ENCODE measurements around the gene TRIM65. TPM values are rescaled to one million over a fixed set of nuclear protein-coding genes. Genes with fewer than 3 reads are reported as not detected.

TRIM65 gene
- total and polyA plus RNA-seq, 2 of the 13 experiments (the other 11 are each of a cell fraction or from before 2014, with no cell fraction given) = 10.3 to 22.4 TPM

DNA sequence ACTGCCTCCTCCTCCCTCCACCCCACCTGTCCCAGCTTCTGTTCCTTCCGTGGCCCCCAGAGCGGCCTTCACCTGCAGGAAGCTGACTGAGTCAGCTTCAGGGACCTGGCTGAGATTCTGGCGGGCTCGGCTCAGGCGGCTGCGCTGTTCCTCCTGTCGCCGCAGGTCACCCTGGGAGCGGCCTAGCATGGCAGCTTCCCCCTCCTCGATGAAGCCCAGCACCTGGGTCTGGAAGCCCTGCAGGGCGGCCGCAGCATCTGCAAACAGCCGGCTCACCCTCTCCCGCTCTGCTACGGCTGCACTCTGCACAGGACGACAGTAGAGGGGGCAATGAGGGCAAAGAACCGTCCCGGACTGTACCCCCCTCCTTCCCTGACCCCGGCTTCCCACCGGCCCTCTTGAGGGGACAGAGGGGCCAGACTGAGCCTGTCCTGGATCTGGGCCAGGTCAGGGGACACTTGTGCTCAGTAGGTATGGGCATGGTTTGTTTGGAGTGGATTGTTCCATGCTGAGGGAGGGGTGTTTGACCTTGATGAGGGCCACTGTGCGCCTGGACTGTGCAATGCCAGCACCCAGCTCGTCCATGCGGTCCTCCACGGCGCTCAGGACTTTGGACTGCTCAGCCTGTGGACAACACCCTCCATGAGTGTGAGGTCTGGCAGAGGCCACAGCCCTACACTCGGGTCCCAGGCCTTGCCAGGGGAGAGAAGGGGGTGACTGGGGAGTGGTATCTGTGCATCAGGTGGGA, 20.4 kb downstream of the TRIM65 start (continued):
- TF ChIP-seq, protein P1, sequence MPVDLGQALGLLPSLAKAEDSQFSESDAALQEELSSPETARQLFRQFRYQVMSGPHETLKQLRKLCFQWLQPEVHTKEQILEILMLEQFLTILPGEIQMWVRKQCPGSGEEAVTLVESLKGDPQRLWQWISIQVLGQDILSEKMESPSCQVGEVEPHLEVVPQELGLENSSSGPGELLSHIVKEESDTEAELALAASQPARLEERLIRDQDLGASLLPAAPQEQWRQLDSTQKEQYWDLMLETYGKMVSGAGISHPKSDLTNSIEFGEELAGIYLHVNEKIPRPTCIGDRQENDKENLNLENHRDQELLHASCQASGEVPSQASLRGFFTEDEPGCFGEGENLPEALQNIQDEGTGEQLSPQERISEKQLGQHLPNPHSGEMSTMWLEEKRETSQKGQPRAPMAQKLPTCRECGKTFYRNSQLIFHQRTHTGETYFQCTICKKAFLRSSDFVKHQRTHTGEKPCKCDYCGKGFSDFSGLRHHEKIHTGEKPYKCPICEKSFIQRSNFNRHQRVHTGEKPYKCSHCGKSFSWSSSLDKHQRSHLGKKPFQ (CRISPR knock-in tag; IDR thresholded peaks at IDR 0.05; ENCODE audit: insufficient replicate concordance) = peak; percentile 97
- no peak; the same call in 1 of the 2 replicates for TF ChIP-seq ZFP82 (CRISPR knock-in tag; IDR thresholded peaks at IDR 0.05; ENCODE audit: borderline replicate concordance)
- peak; percentile 69; the same call in 1 of the 2 replicates for TF ChIP-seq CBFB (CRISPR knock-in tag; IDR thresholded peaks at IDR 0.05)
- TF ChIP-seq, protein P2, sequence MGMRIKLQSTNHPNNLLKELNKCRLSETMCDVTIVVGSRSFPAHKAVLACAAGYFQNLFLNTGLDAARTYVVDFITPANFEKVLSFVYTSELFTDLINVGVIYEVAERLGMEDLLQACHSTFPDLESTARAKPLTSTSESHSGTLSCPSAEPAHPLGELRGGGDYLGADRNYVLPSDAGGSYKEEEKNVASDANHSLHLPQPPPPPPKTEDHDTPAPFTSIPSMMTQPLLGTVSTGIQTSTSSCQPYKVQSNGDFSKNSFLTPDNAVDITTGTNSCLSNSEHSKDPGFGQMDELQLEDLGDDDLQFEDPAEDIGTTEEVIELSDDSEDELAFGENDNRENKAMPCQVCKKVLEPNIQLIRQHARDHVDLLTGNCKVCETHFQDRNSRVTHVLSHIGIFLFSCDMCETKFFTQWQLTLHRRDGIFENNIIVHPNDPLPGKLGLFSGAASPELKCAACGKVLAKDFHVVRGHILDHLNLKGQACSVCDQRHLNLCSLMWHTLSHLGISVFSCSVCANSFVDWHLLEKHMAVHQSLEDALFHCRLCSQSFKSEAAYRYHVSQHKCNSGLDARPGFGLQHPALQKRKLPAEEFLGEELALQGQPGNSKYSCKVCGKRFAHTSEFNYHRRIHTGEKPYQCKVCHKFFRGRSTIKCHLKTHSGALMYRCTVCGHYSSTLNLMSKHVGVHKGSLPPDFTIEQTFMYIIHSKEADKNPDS (CRISPR knock-in tag; IDR thresholded peaks at IDR 0.05) = peak; percentile 96
- TF ChIP-seq ZNF674 (CRISPR knock-in tag; IDR thresholded peaks at IDR 0.05; ENCODE audit: low read depth) = peak; percentile 75
- peak; percentile 86 for TF ChIP-seq NCOA2 (CRISPR knock-in tag; IDR thresholded peaks at IDR 0.05)
- TF ChIP-seq MIER2 (CRISPR knock-in tag; IDR thresholded peaks at IDR 0.05) = no peak
- peak; percentile 99 for TF ChIP-seq DMAP1 (CRISPR knock-in tag; IDR thresholded peaks at IDR 0.05)
- TF ChIP-seq YY1 (IDR thresholded peaks at IDR 0.05; ENCODE audit: insufficient read depth, insufficient replicate concordance, low read depth, low read length) = peak; percentile 84
- TF ChIP-seq ATF7-NPFF (CRISPR knock-in tag; IDR thresholded peaks at IDR 0.05; ENCODE audit: low read depth) = peak; percentile 85
- TF ChIP-seq SUZ12 (IDR thresholded peaks at IDR 0.05; ENCODE audit: low read depth, low read length) = no peak
- peak; percentile 93 for TF ChIP-seq HDAC2 (CRISPR knock-in tag; IDR thresholded peaks at IDR 0.05)
- peak; percentile 97 for TF ChIP-seq MEF2D (CRISPR knock-in tag; IDR thresholded peaks at IDR 0.05)
- TF ChIP-seq TGIF2 (CRISPR knock-in tag; IDR thresholded peaks at IDR 0.05) = peak; percentile 95
- peak; percentile 57 for TF ChIP-seq ELF3 (CRISPR knock-in tag; IDR thresholded peaks at IDR 0.05)
- TF ChIP-seq ZNF235 (CRISPR knock-in tag; IDR thresholded peaks at IDR 0.05; ENCODE audit: borderline replicate concordance) = peak; percentile 71; the same call in 1 of the 2 replicates
- TF ChIP-seq ZNF781 (CRISPR knock-in tag; IDR thresholded peaks at IDR 0.05; ENCODE audit: borderline replicate concordance, not compliant biosample characterization) = no peak
- TF ChIP-seq ZNF317 (CRISPR knock-in tag; IDR thresholded peaks at IDR 0.05) = peak; percentile 91
- no peak for TF ChIP-seq MAFG (CRISPR knock-in tag; IDR thresholded peaks at IDR 0.05)
- TF ChIP-seq SMAD1 (CRISPR knock-in tag; IDR thresholded peaks at IDR 0.05; ENCODE audit: borderline replicate concordance, low read depth) = peak; percentile 76; the same call in 1 of the 2 replicates
- TF ChIP-seq FOXC1 (CRISPR knock-in tag; IDR thresholded peaks at IDR 0.05; ENCODE audit: borderline replicate concordance) = peak; percentile 98
- peak; percentile 99 for TF ChIP-seq ZNF746 (CRISPR knock-in tag; IDR thresholded peaks at IDR 0.05)
- TF ChIP-seq, protein P3, sequence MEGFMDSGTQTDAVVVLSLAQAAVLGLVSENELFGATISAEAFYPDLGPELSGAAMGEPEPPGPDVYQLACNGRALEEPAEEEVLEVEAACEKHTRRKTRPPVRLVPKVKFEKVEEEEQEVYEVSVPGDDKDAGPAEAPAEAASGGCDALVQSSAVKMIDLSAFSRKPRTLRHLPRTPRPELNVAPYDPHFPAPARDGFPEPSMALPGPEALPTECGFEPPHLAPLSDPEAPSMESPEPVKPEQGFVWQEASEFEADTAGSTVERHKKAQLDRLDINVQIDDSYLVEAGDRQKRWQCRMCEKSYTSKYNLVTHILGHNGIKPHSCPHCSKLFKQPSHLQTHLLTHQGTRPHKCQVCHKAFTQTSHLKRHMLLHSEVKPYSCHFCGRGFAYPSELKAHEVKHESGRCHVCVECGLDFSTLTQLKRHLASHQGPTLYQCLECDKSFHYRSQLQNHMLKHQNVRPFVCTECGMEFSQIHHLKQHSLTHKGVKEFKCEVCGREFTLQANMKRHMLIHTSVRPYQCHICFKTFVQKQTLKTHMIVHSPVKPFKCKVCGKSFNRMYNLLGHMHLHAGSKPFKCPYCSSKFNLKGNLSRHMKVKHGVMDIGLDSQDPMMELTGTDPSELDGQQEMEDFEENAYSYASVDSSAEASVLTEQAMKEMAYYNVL (CRISPR knock-in tag; IDR thresholded peaks at IDR 0.05; ENCODE audit: borderline replicate concordance) = no peak
- TF ChIP-seq ZNF160 (CRISPR knock-in tag; IDR thresholded peaks at IDR 0.05) = peak; percentile 54
- no peak for TF ChIP-seq ZBTB3 (CRISPR knock-in tag; IDR thresholded peaks at IDR 0.05; ENCODE audit: borderline replicate concordance, low read depth)
- peak; percentile 75; the same call in 1 of the 2 replicates for TF ChIP-seq NR2F2 (IDR thresholded peaks at IDR 0.05; ENCODE audit: borderline replicate concordance, low read depth)

All from HepG2 (cell line).